SK-N-SH (cell line): ENCODE data around the gene IGF1R.

Experiments used
- REST ChIP-seq: IDR thresholded peaks from 2 replicates; pipeline ENCODE4 v1.6.1; 2012; ENCODE audit warnings: mild to moderate bottlenecking, low read depth, low read length, moderate library complexity
- USF2 ChIP-seq: fragments of 150-350 bp; IDR thresholded peaks from 2 replicates; pipeline ENCODE4 v1.6.1; 2017; ENCODE audit warnings: antibody characterized with exemption, low read length, low read depth, borderline replicate concordance

- TF ChIP-seq USF2 (no peak), REST (no peak)
Observed at GRCh38 chr15:98735304-98735703, 87.0 kb downstream of the IGF1R start.
